Breast epithelium (tissue), 3 donors: Measurements from ENCODE around the gene GRPEL1.

ENCODE experiments used
- CTCF ChIP-seq, 3 donors: fragments of 450-650 bp; IDR thresholded peaks; one replicate each; pipeline ENCODE4 v1.5.1; 2016 to 2017; ENCODE audit warnings: antibody characterized with exemption in 3 of 3, mild to moderate bottlenecking in 3 of 3, moderate library complexity in 3 of 3
- POLR2A ChIP-seq: fragments of 450-650 bp; IDR thresholded peaks from one replicate; pipeline ENCODE4 v1.6.1; 2016; ENCODE audit warnings: antibody characterized with exemption, mild to moderate bottlenecking, moderate library complexity
- POLR2AphosphoS5 ChIP-seq, 3 donors: sonication (generic); formaldehyde crosslinking; IDR thresholded peaks; one replicate each; pipeline ENCODE4 v1.6.1; 2017; ENCODE audit warnings: antibody characterized with exemption in 3 of 3

DNA sequence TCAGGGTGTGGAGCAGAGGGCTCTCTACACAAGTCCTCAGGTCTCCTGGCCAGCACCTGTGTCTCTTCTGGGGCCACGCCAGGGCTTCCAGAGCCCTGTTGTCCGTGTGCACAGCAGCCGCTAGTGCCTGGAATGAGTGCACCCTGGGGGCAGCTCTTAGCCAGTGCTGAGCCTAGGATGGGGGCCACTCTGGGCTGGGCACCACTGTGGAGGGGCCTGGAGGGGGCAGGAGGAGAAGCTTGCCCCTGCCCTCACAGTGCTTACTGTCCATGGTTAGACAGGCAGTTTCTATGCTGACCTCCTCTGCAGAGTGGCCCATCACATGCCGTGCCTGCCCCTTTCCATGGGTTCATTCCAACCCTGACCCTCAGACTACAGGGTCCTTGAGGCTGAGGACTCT lies 42.7 kb upstream of the GRPEL1 start:
- TF ChIP-seq POLR2AphosphoS5 (IDR thresholded peaks at IDR 0.05) (no peak), CTCF (IDR thresholded peaks at IDR 0.05) (no peak), POLR2A (no peak)
